ENCODE results near the gene DPYSL4.

The DPYSL4 gene

DNA sequence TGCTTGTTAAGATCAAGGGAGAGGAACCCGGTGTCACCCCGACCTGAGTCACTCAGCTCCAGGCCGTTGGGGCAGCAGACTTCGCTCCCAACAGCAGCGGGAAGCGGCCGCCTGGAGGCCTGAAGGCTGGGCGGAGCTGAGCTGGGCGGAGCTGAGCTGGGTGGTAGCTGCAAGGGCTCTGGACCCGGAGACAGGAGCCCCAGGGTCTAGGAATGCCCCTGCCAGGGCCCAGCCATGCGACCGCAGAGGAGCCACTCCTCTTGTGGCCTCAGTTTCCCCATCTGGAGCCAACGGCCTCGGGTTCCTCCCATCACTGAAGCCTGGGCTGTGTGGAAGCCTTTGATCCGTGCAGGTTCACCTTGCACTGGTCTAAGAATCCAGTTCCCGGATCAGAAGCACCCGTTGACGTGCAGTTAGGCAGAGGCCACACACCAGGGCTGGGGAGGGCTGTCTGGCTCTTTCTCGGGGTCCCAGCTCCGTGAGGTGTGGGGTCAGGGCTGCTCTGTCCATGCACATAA is 21.9 kb upstream of the DPYSL4 start:
- DNase-seq: no peak

DNA sequence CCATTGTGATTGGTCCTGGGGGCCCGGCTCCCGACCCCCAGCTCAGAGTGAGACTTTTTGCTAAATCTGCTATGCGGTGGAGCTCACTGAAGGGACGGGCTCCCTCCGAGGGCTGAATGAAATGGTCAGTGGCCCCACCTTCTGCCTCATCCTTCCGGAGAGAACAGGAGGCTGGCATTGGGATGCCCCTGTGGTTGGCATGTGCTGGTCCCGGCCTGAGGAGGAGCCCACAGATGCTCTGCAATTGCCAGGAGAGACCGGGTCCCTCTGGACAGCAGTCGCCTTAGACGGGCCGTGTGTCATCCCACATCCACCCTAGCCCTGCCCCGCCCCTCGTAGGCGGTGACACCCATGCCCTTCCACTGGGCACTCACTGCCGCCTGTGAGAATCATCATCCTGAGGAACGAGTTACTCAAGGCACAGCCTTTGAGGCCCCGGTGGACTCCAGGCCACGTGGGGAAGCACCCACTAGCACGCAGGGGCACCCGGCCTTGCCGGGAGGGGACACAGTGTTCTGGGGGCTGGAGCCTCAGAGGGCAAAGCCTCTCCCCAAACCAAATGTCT is 21.2 kb upstream of the DPYSL4 start:
- no peak for DNase-seq

DNA sequence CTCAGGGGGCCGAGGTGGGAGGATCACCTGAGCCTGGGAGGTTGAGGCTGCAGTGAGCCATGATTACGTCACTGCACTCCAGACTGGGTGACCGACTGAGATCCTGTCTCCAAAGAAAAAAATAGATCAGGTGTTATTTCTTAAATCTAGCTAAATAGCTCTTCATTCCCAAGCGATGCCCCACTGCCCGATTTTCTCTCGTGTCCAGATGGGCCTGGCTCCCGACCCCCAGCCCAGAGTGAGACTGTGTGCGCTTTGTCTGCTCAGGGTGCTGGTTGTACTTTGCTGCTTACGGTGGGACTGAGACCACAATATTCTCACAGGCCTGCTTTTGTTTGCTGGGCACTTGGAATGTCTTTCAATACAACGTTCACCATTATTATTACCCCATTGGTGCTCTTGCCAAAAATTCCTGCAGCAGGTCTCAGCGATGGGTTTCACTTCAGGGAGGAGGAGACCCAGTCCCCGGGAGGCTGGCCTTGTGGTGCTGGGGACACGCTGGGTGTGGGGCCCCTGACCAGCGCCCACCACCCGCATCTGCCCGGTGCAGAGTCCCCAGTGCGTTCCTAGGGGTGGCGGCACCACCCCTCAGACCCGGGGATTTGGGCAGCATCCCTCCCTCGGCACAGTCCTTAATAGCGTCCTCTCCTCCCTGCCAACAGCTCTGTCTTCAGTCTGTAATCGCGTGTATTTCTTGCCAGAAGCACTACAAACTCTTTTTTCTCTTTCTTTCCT is 20.4 kb upstream of the DPYSL4 start:
- no peak for DNase-seq

GRCh38 chr10:132167041-132167674 is 19.6 kb upstream of the DPYSL4 start:
- no peak for DNase-seq

- DNase-seq: no peak
These were observed 18.8 kb upstream of the DPYSL4 start for GRCh38 chr10:132167976-132168375.

DNA sequence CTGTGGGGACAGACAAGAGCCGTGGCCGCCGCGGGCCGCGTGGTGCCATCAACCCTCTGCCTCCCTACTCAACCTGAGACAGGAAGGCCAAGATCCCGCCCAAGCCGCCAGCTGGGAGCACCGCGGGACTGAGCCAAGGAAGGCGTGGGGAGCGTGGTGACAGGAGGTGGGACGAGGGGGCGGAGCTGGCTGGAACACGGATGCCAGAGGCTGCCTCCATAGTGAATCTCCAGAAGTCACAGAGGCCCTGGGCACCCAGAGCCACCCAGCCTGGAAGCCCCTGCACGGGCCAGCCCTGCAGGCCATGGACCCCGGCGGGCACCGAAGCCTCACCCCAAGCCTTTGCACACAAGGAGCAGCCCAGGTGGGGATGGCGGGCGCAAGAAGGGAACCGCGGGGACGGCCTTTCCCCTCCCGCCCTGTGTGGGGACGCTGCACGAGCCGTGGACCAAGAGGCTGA is 18.1 kb upstream of the DPYSL4 start:
- DNase-seq: no peak

DNA sequence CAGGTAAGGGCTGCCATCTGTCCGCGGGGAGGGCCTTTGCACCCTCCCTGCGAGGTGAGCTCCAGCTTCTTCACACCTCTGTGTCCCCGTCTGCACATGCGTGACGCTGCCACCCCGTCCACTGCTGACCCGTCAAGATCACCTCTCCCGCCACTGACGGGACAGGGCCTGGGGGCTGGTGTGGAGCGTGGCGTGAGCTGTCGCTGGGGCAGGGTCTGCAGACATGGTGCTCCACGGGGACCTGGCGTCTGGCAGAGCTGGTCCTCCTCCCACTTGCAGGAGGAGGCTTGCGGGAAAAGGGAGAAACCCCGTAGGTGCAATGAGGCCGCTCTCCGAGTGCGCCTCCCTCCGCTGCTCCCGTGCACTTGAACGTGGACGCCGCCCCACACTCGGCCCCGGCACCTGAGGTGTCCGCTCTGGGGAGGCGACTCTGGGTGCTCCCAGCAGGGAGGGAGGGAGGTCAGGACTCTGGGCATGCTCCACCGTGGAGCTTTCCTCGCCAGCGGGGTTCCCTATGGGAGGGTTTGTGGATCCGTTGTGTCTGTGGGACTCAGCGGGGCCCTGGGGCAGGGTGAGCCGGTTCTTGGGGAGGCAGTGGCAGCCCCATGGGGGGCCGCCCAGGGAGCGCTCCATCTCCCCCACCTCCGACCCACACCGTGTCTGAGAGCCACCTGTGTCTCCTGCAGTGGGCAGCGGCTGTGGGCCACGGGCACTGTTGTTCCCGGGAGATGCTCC is 17.6 kb upstream of the DPYSL4 start:
- no peak for DNase-seq

DNA sequence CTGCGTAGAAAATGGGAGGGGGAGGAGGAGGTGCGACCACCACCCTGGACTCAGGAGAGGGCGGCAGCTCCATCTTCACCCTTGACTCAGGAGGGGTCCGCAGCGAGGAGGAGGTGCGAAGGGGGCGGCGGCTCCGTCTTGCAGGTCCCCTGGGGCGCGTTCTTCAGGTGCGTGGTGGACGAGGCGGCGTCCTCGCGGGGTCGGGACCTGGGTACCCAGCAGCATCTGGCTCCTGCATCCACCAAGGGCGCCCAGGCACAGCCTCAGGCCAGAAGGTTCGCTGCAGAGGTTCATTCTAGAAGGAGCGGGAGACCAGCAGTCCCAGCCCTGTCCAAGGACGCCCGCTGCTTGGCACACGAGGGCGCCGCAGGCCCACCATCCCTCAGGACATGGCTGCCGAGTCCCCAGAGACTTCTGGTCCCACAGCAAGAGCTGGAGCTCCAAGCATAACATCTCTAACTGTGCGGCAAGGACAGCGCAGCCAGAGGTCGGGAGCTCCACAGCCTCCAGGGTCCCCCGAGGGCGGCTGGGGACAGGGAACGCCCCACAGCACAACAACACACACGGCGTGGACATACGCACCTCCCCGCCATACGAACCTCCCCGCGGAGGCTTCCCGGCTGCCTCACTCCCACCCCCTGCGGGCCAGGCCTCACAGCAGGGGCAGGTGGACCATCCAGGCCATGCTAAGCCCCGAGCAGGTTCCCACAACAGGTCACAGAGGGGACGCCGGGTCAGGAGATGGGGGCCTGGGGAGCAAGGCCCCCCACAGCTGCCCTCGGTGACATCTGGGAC is 16.8 kb upstream of the DPYSL4 start:
- DNase-seq: peak; percentile 28

GRCh38 chr10:132170561-132171361 is 16.0 kb upstream of the DPYSL4 start:
- DNase-seq: no peak

- peak; percentile 49 for DNase-seq
These were observed 14.4 kb upstream of the DPYSL4 start for GRCh38 chr10:132172091-132173066.

DNA sequence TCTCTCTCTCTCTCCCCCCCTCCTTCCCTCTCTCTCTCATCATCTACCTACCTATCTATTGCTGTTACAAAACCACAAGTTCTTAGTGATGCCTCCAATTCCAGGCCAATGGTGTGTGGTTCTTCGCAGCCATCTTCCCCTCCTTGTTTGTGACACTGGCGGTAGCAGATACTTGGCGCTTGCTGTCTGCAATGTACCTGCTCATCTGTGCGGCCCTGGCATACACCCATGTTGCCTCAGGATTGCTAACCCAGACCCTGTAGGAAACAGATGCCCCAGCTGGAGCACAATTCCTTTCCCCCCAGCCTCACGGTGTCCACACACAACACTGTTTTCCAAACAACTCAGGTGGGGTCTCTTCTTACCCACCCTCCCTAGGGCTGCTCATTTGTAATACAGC is 13.6 kb upstream of the DPYSL4 start:
- no peak for DNase-seq

DNA sequence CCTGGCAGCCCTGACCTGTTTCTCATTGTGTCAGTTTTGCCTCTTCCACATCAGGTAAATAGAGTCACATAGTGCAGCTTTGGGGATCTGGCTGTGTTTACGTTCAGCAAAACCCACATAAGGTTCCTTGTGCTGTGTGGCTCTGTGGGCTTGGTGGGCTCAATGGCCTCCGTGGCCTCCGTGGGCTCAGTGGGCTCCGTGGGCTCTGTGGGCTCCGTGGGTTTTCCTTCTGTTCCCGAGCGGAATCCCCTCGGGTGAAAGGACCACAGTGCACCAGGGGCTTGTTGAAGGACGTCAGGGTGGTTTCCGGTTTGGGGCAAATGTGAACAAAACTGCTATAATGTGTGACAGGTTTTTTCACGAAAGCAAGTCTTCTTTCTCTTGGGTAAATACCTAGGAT is 12.5 kb upstream of the DPYSL4 start:
- no peak for DNase-seq

DNA sequence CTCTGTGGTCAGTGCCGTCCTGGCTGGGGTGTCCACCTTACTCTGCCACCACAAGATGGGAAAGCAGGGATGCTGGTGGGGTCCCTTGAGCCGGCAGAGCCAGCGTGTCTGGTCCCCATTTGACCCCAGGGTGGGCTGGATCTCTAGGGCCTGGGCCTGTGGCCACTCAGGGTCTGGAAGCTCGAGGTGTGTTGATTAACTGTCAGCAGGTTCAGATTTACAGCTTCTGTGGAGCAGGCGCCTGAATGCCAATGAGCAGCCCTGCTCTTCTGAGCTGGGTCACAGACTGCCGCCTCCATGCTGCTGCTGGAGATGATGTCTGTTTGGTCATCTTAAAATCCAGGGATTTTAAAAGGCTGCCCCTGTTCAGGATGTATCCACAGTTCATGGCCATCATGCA is 11.3 kb upstream of the DPYSL4 start:
- DNase-seq: no peak

DNA sequence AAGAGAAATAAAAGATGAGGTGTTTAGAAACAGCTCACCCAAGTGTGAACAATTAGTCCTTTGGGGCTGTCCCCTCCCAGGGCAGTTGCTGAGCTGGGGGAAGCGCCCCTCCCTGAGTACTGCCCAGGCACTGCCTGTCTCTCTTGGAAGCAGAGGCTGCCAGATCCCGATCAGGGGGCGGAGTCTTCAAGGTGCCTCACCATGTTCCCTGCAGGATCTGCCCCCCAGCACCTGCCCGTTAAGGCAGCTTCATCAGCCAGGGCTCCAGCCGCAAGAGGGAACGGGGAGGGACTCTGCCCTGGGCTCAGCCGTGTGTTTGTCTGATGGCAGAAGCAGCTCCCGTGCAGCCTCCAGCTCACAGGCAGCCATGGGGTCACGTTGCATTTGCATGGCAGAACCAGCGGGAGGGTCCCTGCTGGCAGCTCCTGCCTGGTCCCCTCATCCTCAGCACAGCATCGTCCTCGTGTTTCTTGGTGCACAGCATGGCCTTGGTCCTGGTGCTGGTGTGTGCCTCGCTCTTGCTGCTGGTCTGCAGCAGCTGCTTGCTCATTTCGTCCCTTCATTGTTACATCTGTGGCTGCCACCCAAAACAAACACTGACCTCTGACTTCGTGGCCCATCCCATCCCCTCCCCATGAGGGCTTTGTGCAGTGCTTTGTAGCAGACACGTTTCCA is 10.7 kb upstream of the DPYSL4 start:
- peak; percentile 60 for DNase-seq

- DNase-seq: no peak
These were observed 9.9 kb upstream of the DPYSL4 start for GRCh38 chr10:132176623-132177500.

- DNase-seq: no peak
These were observed 8.7 kb upstream of the DPYSL4 start for GRCh38 chr10:132178046-132178445.

GRCh38 chr10:132178672-132179545 is 7.8 kb upstream of the DPYSL4 start:
- DNase-seq: no peak
